HG03565 (cell line): Measurements from ENCODE around the gene CDK6.
"Not testable (repeated sequence)": the region's sequence is repeated elsewhere in the genome, so short reads cannot be mapped to it uniquely, and the experiment has no call there.

Experiments
- ATAC-seq: cut with Tn5 transposase; IDR thresholded peaks from one replicate; pipeline ENCODE4 v1.9.1; 2021; ENCODE audit warnings: mild to moderate bottlenecking, moderate library complexity; ENCODE audit not compliant: unreplicated experiment

The CDK6 gene

GRCh38 chr7:92836489-92836999 lies at the start of gene CDK6:
CDK6 (minus strand) TSS chr7:92836573; CDS start chr7:92833323, 3,250 bp downstream.
- ATAC-seq = peak; percentile 25

- not testable (repeated sequence) for ATAC-seq
Measured at GRCh38 chr7:92886039-92886438, 49.7 kb upstream of the CDK6 start.

- no peak for ATAC-seq
Measured at GRCh38 chr7:92884218-92884617, 47.8 kb upstream of the CDK6 start.

GRCh38 chr7:92882760-92883159 lies 46.4 kb upstream of the CDK6 start:
- ATAC-seq = no peak

GRCh38 chr7:92881091-92881485 lies 44.7 kb upstream of the CDK6 start:
- no peak for ATAC-seq

- no peak for ATAC-seq
Measured at GRCh38 chr7:92880212-92881090, 44.1 kb upstream of the CDK6 start.

GRCh38 chr7:92877367-92877766 lies 41.0 kb upstream of the CDK6 start:
- ATAC-seq = no peak

- ATAC-seq = no peak
Measured at GRCh38 chr7:92876836-92877235, 40.5 kb upstream of the CDK6 start.

GRCh38 chr7:92875719-92876118 lies 39.3 kb upstream of the CDK6 start:
- no peak for ATAC-seq

GRCh38 chr7:92875173-92875572 lies 38.8 kb upstream of the CDK6 start:
- ATAC-seq = no peak

GRCh38 chr7:92874567-92874966 lies 38.2 kb upstream of the CDK6 start:
- no peak for ATAC-seq

GRCh38 chr7:92873776-92874175 lies 37.4 kb upstream of the CDK6 start:
- no peak for ATAC-seq

GRCh38 chr7:92872701-92873100 lies 36.3 kb upstream of the CDK6 start:
- no peak for ATAC-seq

GRCh38 chr7:92868683-92869293 lies 32.4 kb upstream of the CDK6 start:
- no peak for ATAC-seq

- ATAC-seq = not testable (repeated sequence)
Measured at GRCh38 chr7:92864169-92864568, 27.8 kb upstream of the CDK6 start.

GRCh38 chr7:92856436-92856835 lies 20.1 kb upstream of the CDK6 start:
- ATAC-seq = no peak

GRCh38 chr7:92854501-92855238 lies 18.3 kb upstream of the CDK6 start:
- ATAC-seq = peak; percentile 87

- ATAC-seq = no peak
Measured at GRCh38 chr7:92851732-92852131, 15.4 kb upstream of the CDK6 start.

GRCh38 chr7:92850516-92850915 lies 14.1 kb upstream of the CDK6 start:
- no peak for ATAC-seq

- ATAC-seq = no peak
Measured at GRCh38 chr7:92849322-92849721, 12.9 kb upstream of the CDK6 start.

GRCh38 chr7:92848851-92849250 lies 12.5 kb upstream of the CDK6 start:
- no peak for ATAC-seq
